ENCODE results near the gene TSPAN11. TPM values are rescaled to one million over a fixed set of nuclear protein-coding genes. Genes with fewer than 3 reads are reported as not detected.
A peak's percentile ranks its signal among the peaks of the same experiment; 100 is the strongest.

TSPAN11 gene
- total RNA-seq, 1 experiment from 2014 or later, result not detected

GRCh38 chr12:30988646-30989286, 62.2 kb downstream of the TSPAN11 start:
- in situ Hi-C loops (cut with HindIII; ENCODE audit: low pct_unique_long_range_greater_than_20kb, low sequenced_read_pairs), result no loop called here
- ATAC-seq (no peak), DNase-seq (ENCODE audit: low read depth, low spot score) (no peak)
- Histone ChIP-seq H3K4me1 (ENCODE audit: control insufficient read depth, insufficient read depth, low read length) (no peaks in the 10 kb centered on the region), H3K4me3 (ENCODE audit: low read depth in 2 of 2, low read length in 2 of 2) (no peak overlapping the region), H3K27me3 (ENCODE audit: control insufficient read depth, insufficient read depth, low read length) (no peaks in the 10 kb centered on the region), H3K36me3 (ENCODE audit: control insufficient read depth, insufficient read depth, low read length) (no peaks in the 10 kb centered on the region), H3K9me3 (ENCODE audit: control insufficient read depth, insufficient read depth, low read depth, low read length) (no peaks in the 10 kb centered on the region), H3K27ac (ENCODE audit: low read length) (no peak overlapping the region)
- TF ChIP-seq CTCF (IDR thresholded peaks at IDR 0.05), result no peak
- TF ChIP-seq, protein P1, sequence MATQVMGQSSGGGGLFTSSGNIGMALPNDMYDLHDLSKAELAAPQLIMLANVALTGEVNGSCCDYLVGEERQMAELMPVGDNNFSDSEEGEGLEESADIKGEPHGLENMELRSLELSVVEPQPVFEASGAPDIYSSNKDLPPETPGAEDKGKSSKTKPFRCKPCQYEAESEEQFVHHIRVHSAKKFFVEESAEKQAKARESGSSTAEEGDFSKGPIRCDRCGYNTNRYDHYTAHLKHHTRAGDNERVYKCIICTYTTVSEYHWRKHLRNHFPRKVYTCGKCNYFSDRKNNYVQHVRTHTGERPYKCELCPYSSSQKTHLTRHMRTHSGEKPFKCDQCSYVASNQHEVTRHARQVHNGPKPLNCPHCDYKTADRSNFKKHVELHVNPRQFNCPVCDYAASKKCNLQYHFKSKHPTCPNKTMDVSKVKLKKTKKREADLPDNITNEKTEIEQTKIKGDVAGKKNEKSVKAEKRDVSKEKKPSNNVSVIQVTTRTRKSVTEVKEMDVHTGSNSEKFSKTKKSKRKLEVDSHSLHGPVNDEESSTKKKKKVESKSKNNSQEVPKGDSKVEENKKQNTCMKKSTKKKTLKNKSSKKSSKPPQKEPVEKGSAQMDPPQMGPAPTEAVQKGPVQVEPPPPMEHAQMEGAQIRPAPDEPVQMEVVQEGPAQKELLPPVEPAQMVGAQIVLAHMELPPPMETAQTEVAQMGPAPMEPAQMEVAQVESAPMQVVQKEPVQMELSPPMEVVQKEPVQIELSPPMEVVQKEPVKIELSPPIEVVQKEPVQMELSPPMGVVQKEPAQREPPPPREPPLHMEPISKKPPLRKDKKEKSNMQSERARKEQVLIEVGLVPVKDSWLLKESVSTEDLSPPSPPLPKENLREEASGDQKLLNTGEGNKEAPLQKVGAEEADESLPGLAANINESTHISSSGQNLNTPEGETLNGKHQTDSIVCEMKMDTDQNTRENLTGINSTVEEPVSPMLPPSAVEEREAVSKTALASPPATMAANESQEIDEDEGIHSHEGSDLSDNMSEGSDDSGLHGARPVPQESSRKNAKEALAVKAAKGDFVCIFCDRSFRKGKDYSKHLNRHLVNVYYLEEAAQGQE (IDR thresholded peaks at IDR 0.05; ENCODE audit: insufficient read depth in 1 of 2, low read depth in 2 of 2, low read length in 1 of 2), result no peak
- no peak for TF ChIP-seq POLR2AphosphoS5 (IDR thresholded peaks at IDR 0.05; ENCODE audit: low read depth, low read length)
- TF ChIP-seq TCF7L2 (IDR thresholded peaks at IDR 0.05; ENCODE audit: low read depth, low read length), result no peak
- no peak for TF ChIP-seq SIN3A (IDR thresholded peaks at IDR 0.05; ENCODE audit: borderline replicate concordance, insufficient read depth, low read depth, low read length)
- BruUV-seq (replicated peaks), result no TSS peak
- ChIA-PET CTCF (no interaction called here), POLR2A (no interaction called here)
- intact Hi-C loops (cut with micrococcal nuclease; ENCODE audit: unreplicated experiment), result no loop called here

DNA sequence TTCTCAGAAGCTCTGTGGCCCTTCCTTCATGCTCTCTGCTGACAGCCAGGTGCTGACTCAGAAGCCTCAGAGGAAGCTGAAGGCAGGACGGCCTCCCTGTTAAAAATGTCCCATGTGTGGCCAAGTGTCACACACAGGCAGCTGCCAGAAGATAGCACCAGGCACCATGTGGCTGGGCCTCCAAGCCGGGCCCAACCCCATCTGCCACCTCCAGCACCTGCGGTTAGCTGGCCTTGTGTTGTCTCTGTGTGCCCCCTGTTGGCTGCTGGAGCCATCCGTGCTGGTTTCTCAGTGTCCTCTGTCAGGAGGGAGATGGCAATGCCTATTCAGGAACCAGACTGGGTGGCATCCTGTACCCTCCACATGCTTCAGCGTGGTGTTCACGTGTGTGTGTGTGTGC, 63.2 kb downstream of the TSPAN11 start:
- ChIA-PET CTCF (no interaction called here), POLR2A (no interaction called here)
- H3K9me3 ChIP-seq (ENCODE audit: control insufficient read depth, insufficient read depth, low read depth, low read length), result no peaks in the 10 kb centered on the region
- TF ChIP-seq CTCF (IDR thresholded peaks at IDR 0.05), result no peak
- no peak for TF ChIP-seq SIN3A (IDR thresholded peaks at IDR 0.05; ENCODE audit: borderline replicate concordance, insufficient read depth, low read depth, low read length)
- no peak for TF ChIP-seq POLR2AphosphoS5 (IDR thresholded peaks at IDR 0.05; ENCODE audit: low read depth, low read length)
- no peak for TF ChIP-seq TCF7L2 (IDR thresholded peaks at IDR 0.05; ENCODE audit: low read depth, low read length)
- TF ChIP-seq, protein P1 (IDR thresholded peaks at IDR 0.05; ENCODE audit: insufficient read depth in 1 of 2, low read depth in 2 of 2, low read length in 1 of 2), result no peak
- H3K4me1 ChIP-seq (ENCODE audit: control insufficient read depth, insufficient read depth, low read length), result no peaks in the 10 kb centered on the region
- BruUV-seq (replicated peaks), result no TSS peak
- H3K27me3 ChIP-seq (ENCODE audit: control insufficient read depth, insufficient read depth, low read length), result no peaks in the 10 kb centered on the region
- no peak overlapping the region for H3K4me3 ChIP-seq (ENCODE audit: low read depth in 2 of 2, low read length in 2 of 2)
- H3K27ac ChIP-seq (ENCODE audit: low read length), result no peak overlapping the region
- in situ Hi-C loops (cut with HindIII; ENCODE audit: low pct_unique_long_range_greater_than_20kb, low sequenced_read_pairs), result no loop called here
- H3K36me3 ChIP-seq (ENCODE audit: control insufficient read depth, insufficient read depth, low read length), result no peaks in the 10 kb centered on the region
- intact Hi-C loops (cut with micrococcal nuclease; ENCODE audit: unreplicated experiment), result no loop called here
- DNase-seq (ENCODE audit: low read depth, low spot score) (no peak), ATAC-seq (peak; percentile 40; the same call in 1 of the 2 replicates)
